ENCODE measurements around the gene PAQR6. TPM values are rescaled to one million over a fixed set of nuclear protein-coding genes. Genes with fewer than 3 reads are reported as not detected.

Gene PAQR6
- total RNA-seq, 1 donor from 2014 or later: 32.0 TPM

GRCh38 chr1:156242738-156243137 lies 5.1 kb downstream of the PAQR6 start:
- peaks cover 11% of the 10 kb centered on the region for H3K36me3 Mint-ChIP-seq
- no peaks in the 10 kb centered on the region for H3K4me1 Mint-ChIP-seq
- no peak for DNase-seq (ENCODE audit: low spot score in 2 of 2, unreplicated experiment in 2 of 2)
- no peaks in the 10 kb centered on the region for H3K27me3 Mint-ChIP-seq (ENCODE audit: low read depth)
- H3K4me3 Mint-ChIP-seq: no peak overlapping the region
- no peak for TF ChIP-seq CTCF (IDR thresholded peaks at IDR 0.05; ENCODE audit: unreplicated experiment)
- H3K27ac Mint-ChIP-seq: no peak overlapping the region
- H3K9me3 Mint-ChIP-seq: no peaks in the 10 kb centered on the region

GRCh38 chr1:156241926-156242325 lies 5.9 kb downstream of the PAQR6 start, which contains the start of gene BGLAP:
Gene BGLAP, plus strand, starts transcription at chr1:156242184. Its CDS starts 48 bp downstream, at chr1:156242232.
- Mint-ChIP-seq H3K4me3 (no peak within 1 kb of the TSS), H3K36me3 (peaks cover 15% of the 10 kb centered on the region), H3K27ac (no peak within 1 kb of the TSS), H3K4me1 (no peaks in the 10 kb centered on the region), H3K9me3 (no peaks in the 10 kb centered on the region), H3K27me3 (ENCODE audit: low read depth) (no peaks in the 10 kb centered on the region)
- no peak for DNase-seq (ENCODE audit: low spot score in 2 of 2, unreplicated experiment in 2 of 2)
- no peak for TF ChIP-seq CTCF (IDR thresholded peaks at IDR 0.05; ENCODE audit: unreplicated experiment)

- no peaks in the 10 kb centered on the region for H3K27me3 Mint-ChIP-seq (ENCODE audit: low read depth)
- no peak for DNase-seq (ENCODE audit: low spot score in 2 of 2, unreplicated experiment in 2 of 2)
- no peak overlapping the region for H3K4me3 Mint-ChIP-seq
- H3K4me1 Mint-ChIP-seq: no peaks in the 10 kb centered on the region
- H3K27ac Mint-ChIP-seq: no peak overlapping the region
- H3K9me3 Mint-ChIP-seq: no peaks in the 10 kb centered on the region
- no peak for TF ChIP-seq CTCF (IDR thresholded peaks at IDR 0.05; ENCODE audit: unreplicated experiment)
- peaks cover 16% of the 10 kb centered on the region for H3K36me3 Mint-ChIP-seq
Measured at GRCh38 chr1:156241311-156241811, 6.5 kb downstream of the PAQR6 start.

GRCh38 chr1:156238248-156238647 lies 9.6 kb downstream of the PAQR6 start:
- no peak for TF ChIP-seq CTCF (IDR thresholded peaks at IDR 0.05; ENCODE audit: unreplicated experiment)
- Mint-ChIP-seq H3K27ac (no peak overlapping the region), H3K4me1 (peaks cover 3% of the 10 kb centered on the region), H3K9me3 (no peaks in the 10 kb centered on the region), H3K4me3 (no peak overlapping the region), H3K36me3 (peaks cover 27% of the 10 kb centered on the region), H3K27me3 (ENCODE audit: low read depth) (no peaks in the 10 kb centered on the region)
- no peak for DNase-seq (ENCODE audit: low spot score in 2 of 2, unreplicated experiment in 2 of 2)

- no peak for TF ChIP-seq CTCF (IDR thresholded peaks at IDR 0.05; ENCODE audit: unreplicated experiment)
Measured at GRCh38 chr1:156236164-156236563, 11.7 kb downstream of the PAQR6 start.

More at GRCh38 chr1:156236164-156236563, 11.7 kb downstream of the PAQR6 start:
- no peaks in the 10 kb centered on the region for H3K9me3 Mint-ChIP-seq
- no peaks in the 10 kb centered on the region for H3K27me3 Mint-ChIP-seq (ENCODE audit: low read depth)
- H3K4me3 Mint-ChIP-seq: no peak overlapping the region
- H3K36me3 Mint-ChIP-seq: peaks cover 27% of the 10 kb centered on the region
- no peak overlapping the region for H3K27ac Mint-ChIP-seq
- DNase-seq (ENCODE audit: low spot score in 2 of 2, unreplicated experiment in 2 of 2): no peak
- H3K4me1 Mint-ChIP-seq: peaks cover 4% of the 10 kb centered on the region

Measured in mesothelial cell of epicardium (in vitro differentiated cells).